HG03378 (cell line): ENCODE data around the gene SLC30A10.
"Not testable (repeated sequence)": the region's sequence is repeated elsewhere in the genome, so short reads cannot be mapped to it uniquely, and the experiment has no call there.

ENCODE experiments used
- ATAC-seq: cut with Tn5 transposase; IDR thresholded peaks from one replicate; pipeline ENCODE4 v1.9.1; 2021; ENCODE audit warnings: mild to moderate bottlenecking, moderate library complexity; ENCODE audit not compliant: unreplicated experiment

The SLC30A10 gene

GRCh38 chr1:219927956-219928790 lies at the start of gene SLC30A10:
Gene SLC30A10 (minus strand): TSS chr1:219928557. CDS start chr1:219928440, 117 bp downstream.
- ATAC-seq = no peak

- ATAC-seq = no peak
Measured at GRCh38 chr1:219973213-219973612, 44.9 kb upstream of the SLC30A10 start.

DNA sequence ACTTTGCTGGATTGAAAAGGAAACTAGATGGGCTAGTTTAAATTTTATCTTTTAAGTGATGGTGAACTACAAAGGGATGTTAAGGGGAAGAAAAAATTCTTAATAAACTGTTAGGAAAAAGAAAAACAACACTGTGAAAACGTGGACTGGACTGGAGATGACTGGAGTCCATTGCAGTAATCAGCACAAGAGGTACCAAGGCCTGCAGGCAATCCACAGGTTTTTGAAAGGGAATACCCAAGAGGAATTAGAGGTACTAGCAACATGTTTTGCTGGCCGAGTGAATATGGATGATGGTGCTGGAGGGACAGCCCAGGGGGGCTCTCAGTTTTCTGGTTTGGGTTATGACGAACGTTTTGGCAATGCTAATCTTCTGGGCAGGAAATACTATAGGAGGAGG lies 39.0 kb upstream of the SLC30A10 start:
- ATAC-seq = no peak

GRCh38 chr1:219966071-219966349 lies 37.7 kb upstream of the SLC30A10 start:
- no peak for ATAC-seq

- no peak for ATAC-seq
Measured at GRCh38 chr1:219965285-219966070, 37.1 kb upstream of the SLC30A10 start.

- ATAC-seq = no peak
Measured at GRCh38 chr1:219963432-219963831, 35.1 kb upstream of the SLC30A10 start.

- ATAC-seq = no peak
Measured at GRCh38 chr1:219961684-219962083, 33.3 kb upstream of the SLC30A10 start.

DNA sequence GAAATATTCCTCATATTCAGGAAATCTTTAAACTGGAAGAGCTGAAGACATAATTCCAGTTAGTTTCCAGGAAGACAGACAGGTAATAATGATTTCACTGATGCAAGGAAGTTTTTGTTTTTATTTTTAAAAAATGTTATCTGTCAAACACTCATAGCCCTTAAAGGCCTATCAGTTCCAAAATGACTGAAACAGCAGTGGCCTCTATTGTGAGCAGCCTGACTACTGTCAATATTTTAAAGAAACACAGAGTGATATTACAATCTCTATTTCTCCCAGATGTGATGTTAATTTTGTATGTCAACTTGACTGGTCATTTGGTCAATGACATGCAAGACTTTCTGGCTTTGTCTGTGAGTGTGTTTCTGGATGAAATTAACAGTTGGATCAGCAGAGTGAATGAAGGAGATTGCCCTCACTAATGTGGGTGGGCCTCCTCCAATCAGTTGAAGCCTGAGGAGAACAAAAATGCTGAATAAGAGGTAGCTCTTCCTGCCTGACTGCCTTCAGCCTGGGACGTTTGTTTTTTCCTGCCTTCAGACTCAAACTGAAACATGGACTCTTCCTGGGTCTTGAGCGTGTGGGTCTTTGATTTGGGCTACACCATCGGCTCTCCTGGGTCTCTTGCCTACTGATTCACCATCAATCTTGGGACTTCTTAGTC lies 31.3 kb upstream of the SLC30A10 start:
- no peak for ATAC-seq

DNA sequence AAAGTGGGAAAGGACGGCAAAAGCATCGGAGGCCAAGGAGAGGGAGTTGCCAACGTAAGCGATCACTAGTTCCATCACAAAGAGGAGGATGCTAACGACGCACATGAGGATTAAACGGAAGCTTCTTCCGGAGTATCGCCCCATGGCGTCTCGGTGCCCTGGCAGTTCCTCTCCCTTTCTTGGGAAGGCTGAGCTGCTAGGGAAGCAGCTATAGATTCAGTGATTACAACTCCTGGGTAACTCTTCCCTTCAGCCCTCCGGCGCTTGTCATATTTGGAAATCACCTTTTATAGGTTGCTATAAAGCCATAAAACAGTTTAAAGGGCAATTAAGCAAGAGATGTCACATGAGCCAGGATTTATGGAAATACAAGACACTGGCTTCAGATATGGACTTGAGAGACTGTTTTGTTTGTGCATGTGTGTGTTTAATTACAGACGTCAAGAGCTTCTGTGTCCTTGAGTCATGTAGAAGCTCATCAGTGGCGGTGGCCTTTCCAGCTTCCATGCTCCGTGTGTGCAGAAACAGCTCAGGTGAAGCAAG lies 30.6 kb upstream of the SLC30A10 start:
- no peak for ATAC-seq

- no peak for ATAC-seq
Measured at GRCh38 chr1:219954736-219955421, 26.5 kb upstream of the SLC30A10 start.

DNA sequence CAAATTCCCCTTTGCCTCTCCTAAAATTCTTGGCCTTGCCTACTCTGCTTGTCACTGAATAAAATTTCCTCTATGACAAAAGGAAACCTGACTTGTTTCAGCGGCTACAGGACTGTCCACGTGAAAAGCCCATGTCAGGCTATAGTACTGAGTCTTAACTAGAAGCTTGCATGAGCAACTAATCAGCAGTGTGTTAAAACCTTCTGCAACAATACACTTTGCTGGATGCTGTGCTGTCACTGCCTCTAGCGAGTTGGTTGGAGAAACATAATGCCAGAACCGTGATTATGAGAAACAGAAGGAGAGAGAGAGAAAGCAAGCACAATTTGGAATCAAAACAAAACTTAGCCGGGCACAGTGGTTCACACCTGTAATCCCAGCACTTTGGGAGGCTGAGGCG lies 25.7 kb upstream of the SLC30A10 start:
- ATAC-seq = no peak

DNA sequence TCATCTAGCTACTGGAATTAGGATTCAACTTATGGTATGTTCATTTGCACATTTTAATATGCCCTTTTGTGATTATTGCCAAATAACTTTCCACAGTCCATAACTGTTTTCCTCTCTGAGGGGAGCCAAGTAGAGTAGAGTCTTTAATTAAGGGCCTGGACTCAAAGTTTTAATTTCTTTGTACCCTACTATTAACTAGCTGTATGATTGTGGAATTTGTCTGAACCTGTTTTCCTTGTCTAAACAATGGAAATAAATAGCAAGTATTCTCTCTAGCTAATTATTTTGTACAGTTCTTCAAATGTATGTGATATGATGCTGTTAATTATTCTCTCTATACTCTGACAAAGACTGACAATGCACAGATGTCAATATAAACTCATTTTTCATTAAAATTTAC lies 24.0 kb upstream of the SLC30A10 start:
- no peak for ATAC-seq

DNA sequence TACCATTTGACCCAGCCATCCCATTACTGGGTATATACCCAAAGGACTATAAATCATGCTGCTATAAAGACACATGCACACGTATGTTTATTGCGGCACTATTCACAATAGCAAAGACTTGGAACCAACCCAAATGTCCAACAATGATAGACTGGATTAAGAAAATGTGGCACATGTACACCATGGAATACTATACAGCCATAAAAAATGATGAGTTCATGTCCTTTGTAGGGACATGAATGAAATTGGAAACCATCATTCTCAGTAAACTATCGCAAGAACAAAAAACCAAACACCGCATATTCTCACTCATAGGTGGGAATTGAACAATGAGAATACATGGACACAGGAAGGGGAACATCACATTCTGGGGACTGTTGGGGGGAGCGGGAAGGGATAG lies 20.9 kb upstream of the SLC30A10 start:
- not testable (repeated sequence) for ATAC-seq

- not testable (repeated sequence) for ATAC-seq
Measured at GRCh38 chr1:219948766-219949165, 20.4 kb upstream of the SLC30A10 start.

DNA sequence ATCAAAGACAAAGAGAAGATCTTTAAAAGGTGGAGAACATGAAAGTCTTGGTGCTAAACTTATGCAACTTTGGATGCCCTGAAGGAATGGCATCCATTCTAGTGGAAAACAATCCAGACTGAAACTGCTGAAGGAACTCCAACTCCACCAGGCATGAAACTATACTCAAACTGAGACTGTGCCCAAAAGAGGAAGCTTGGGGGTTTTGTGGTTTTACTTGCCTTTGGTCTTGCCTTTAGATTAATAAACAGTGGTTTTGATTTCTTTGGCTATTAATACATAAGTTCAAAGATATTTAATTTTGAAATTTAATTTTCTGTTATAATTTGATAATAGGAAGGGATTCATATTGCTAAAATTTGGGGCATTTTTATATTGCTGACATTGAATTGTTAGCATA lies 17.4 kb upstream of the SLC30A10 start:
- ATAC-seq = no peak

- no peak for ATAC-seq
Measured at GRCh38 chr1:219941179-219942118, 13.1 kb upstream of the SLC30A10 start.

DNA sequence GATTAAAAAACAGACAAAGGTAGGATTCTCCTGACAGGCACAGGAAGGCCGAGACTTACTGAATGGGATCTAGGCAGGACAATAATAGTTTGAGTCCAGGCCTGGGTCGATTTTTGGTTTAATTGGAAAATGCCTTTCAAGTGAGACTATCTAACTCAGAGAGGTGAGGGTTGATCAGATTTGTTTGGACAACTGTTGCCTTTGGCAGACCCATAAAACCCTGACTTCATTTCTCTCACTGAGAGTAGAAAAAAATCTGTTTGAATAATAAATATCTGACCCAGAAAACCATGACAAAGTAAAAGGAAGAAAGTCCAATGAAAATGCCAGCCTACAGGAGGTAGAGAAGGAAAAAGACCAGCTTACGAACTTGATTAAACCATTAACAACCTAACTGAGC lies 12.3 kb upstream of the SLC30A10 start:
- no peak for ATAC-seq

DNA sequence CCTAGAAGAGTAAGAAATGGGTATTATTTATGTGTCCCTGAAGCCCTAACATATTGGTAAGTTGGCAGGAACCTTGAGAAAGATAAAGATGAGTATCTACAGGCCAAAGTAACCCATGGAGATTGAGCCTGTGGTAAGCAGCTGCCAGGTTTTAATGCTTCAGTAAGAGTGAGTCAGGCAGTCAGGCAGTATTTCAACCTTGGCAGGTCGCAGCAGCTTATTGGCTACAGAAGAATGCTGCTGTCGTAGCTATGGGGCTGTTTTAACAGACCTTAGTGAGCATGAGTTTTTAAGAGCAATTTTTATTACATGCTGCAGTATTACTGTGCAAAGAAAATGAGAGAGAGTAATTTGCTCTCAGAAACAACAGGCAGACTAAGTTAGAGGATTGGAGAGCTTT lies 10.3 kb upstream of the SLC30A10 start:
- ATAC-seq = no peak

DNA sequence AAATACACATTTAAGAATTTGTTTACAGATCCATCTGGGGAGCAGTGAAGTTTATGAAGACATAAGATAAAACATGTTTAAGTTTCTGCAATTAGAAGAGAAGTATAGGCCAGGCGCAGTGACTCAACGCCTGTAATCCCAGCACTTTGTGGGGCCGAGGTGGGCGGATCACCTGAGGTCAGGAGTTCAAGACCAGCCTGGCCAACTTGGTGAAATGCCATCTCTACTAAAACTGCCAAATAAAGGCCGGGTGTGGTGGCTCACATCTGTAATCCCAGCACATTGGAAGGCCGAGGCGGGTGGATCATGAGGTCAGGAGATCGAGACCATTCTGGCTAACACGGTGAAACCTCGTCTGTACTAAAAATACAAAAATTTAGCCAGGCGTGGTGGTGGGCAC lies 5.4 kb upstream of the SLC30A10 start:
- ATAC-seq = not testable (repeated sequence)

GRCh38 chr1:219931033-219931432 lies 2.7 kb upstream of the SLC30A10 start:
- no peak for ATAC-seq
